Activated CD4-positive, alpha-beta T cell treated with anti-CD3 and anti-CD28 coated beads for 36 hours (primary cell): Measurements from ENCODE around the gene ZNF287. TPM values are rescaled to one million over a fixed set of nuclear protein-coding genes. Genes with fewer than 3 reads are reported as not detected.
"Not testable (repeated sequence)": the region's sequence is repeated elsewhere in the genome, so short reads cannot be mapped to it uniquely, and the experiment has no call there.

Experiments
- ATAC-seq: fragments of 200-7000 bp; cut with Tn5 transposase; one replicate; pipeline ENCODE4 v1.10.0; 2021; ENCODE audit warnings: mild to moderate bottlenecking, moderate library complexity
- CTCF ChIA-PET: fragments of 350-600 bp; sonication (Branson Sonifier 250); formaldehyde crosslinking; loops from one replicate; lab custom pipeline; 2021; ENCODE audit warnings: antibody characterized with exemption; lab: Charles Lee
- POLR2A ChIA-PET: fragments of 350-600 bp; sonication (Branson Sonifier 250); formaldehyde crosslinking; loops from one replicate; lab custom pipeline; 2021; ENCODE audit warnings: antibody characterized with exemption, inconsistent platforms; lab: Charles Lee
- DNase-seq: peaks from one replicate; pipeline ENCODE4 v3.0.0-alpha.2; 2020
- H3K27ac Mint-ChIP-seq: one replicate; pipeline ENCODE4 v1.8.0; 2021; ENCODE audit warnings: mixed read lengths
- H3K27me3 Mint-ChIP-seq: one replicate; pipeline ENCODE4 v1.8.0; 2021; ENCODE audit warnings: mixed read lengths
- H3K36me3 Mint-ChIP-seq: one replicate; pipeline ENCODE4 v1.8.0; 2021; ENCODE audit warnings: low read depth, mixed read lengths
- H3K4me1 Mint-ChIP-seq: one replicate; pipeline ENCODE4 v1.8.0; 2021; ENCODE audit warnings: mixed read lengths
- H3K4me3 Mint-ChIP-seq: one replicate; pipeline ENCODE4 v1.8.0; 2021; ENCODE audit warnings: mild to moderate bottlenecking, moderate library complexity, mixed read lengths
- H3K9me3 Mint-ChIP-seq: one replicate; pipeline ENCODE4 v1.8.0; 2021; ENCODE audit warnings: low read depth, mixed read lengths
- intact Hi-C, 2 experiments: fragments of 100-400 bp; cut with DNase I in 1 of 2; cut with micrococcal nuclease in 1 of 2; formaldehyde crosslinking; loops; one replicate each; pipeline versions ENCODE4 v1.14.2 to v1.15.1; 2022 to 2024; cut with DNase I, micrococcal nuclease
- total RNA-seq, 2 experiments: library from RNA; stranded (reverse); gene quantifications; one replicate each; pipeline ENCODE4 v1.2.3, GENCODE V29; 2021

Gene ZNF287
- total RNA-seq, 2 experiments from 2014 or later = 9.4 TPM

GRCh38 chr17:16569358-16569712 lies 331 bp upstream of the ZNF287 start:
- ChIA-PET POLR2A (interaction anchor here (0.7 kb wide), 1 partner anchor 33 kb away, joined by 3 read pairs; no protein-coding TSS in a partner anchor), CTCF (interaction anchor here (0.7 to 6.3 kb wide), 5 partner anchors 16 to 120 kb away, joined by 3 to 47 read pairs (median 10); no protein-coding TSS in a partner anchor)
- Mint-ChIP-seq H3K27ac (no peak overlapping the region), H3K9me3 (no peaks in the 10 kb centered on the region), H3K4me1 (peaks cover 14% of the 10 kb centered on the region), H3K36me3 (peaks cover 13% of the 10 kb centered on the region), H3K27me3 (peaks cover 3% of the 10 kb centered on the region), H3K4me3 (peak overlapping the region; percentile 79)
- ATAC-seq (no peak), DNase-seq (no peak)
- intact Hi-C loops = loop anchor here (1.0 to 2.0 kb wide), 6 partner anchors 15 to 189 kb away; partner anchors contain the start of gene ZNF624 (in 1 of the 2)

GRCh38 chr17:16552637-16553045 lies 16.4 kb downstream of the ZNF287 start:
- Mint-ChIP-seq H3K27me3 (no peaks in the 10 kb centered on the region), H3K27ac (no peak overlapping the region), H3K9me3 (peaks cover 62% of the 10 kb centered on the region), H3K4me1 (no peaks in the 10 kb centered on the region), H3K36me3 (peaks cover 58% of the 10 kb centered on the region), H3K4me3 (no peak overlapping the region)
- no peak for DNase-seq
- intact Hi-C loops = loop anchor here in 1 of 2 experiments (5.0 kb wide), 1 partner anchor 70 kb away; no protein-coding TSS in a partner anchor
- no peak for ATAC-seq
- POLR2A ChIA-PET = no interaction called here
- CTCF ChIA-PET = no interaction called here

GRCh38 chr17:16551878-16552636 lies 16.9 kb downstream of the ZNF287 start:
- ChIA-PET POLR2A (no interaction called here), CTCF (no interaction called here)
- no peak overlapping the region for H3K27ac Mint-ChIP-seq
- ATAC-seq (no peak), DNase-seq (no peak)
- no peak overlapping the region for H3K4me3 Mint-ChIP-seq
- intact Hi-C loops = loop anchor here in 1 of 2 experiments (5.0 kb wide), 1 partner anchor 70 kb away; no protein-coding TSS in a partner anchor
- peaks cover 57% of the 10 kb centered on the region for H3K36me3 Mint-ChIP-seq
- H3K4me1 Mint-ChIP-seq = no peaks in the 10 kb centered on the region
- no peaks in the 10 kb centered on the region for H3K27me3 Mint-ChIP-seq
- peaks cover 59% of the 10 kb centered on the region for H3K9me3 Mint-ChIP-seq

GRCh38 chr17:16537130-16537458 lies 31.9 kb downstream of the ZNF287 start:
- Mint-ChIP-seq H3K27me3 (no peaks in the 10 kb centered on the region), H3K27ac (no peak overlapping the region), H3K4me1 (peaks cover 9% of the 10 kb centered on the region), H3K36me3 (peaks cover 1% of the 10 kb centered on the region), H3K9me3 (peaks cover 2% of the 10 kb centered on the region), H3K4me3 (peak overlapping the region; percentile 92)
- intact Hi-C loops = loop anchor here (1.0 to 5.0 kb wide), 7 partner anchors 32 to 745 kb away; partner anchors contain the start of genes COPS3 (in 1 of the 2), ZNF287 (in 1 of the 2) and ZNF624 (in 1 of the 2)
- ATAC-seq = no peak
- ChIA-PET CTCF (interaction anchor here (0.6 to 2.3 kb wide), 11 partner anchors 14 to 379 kb away, joined by 3 to 25 read pairs (median 4); partner anchors contain the start of gene ZNF287), POLR2A (interaction anchor here (1.6 kb wide), 1 partner anchor 174 kb away, joined by 3 read pairs; no protein-coding TSS in a partner anchor)
- no peak for DNase-seq

GRCh38 chr17:16534236-16534635 lies 34.8 kb downstream of the ZNF287 start:
- Mint-ChIP-seq H3K27ac (no peak overlapping the region), H3K4me3 (no peak overlapping the region), H3K36me3 (peaks cover 1% of the 10 kb centered on the region), H3K4me1 (peaks cover 9% of the 10 kb centered on the region), H3K27me3 (peaks cover 2% of the 10 kb centered on the region), H3K9me3 (no peaks in the 10 kb centered on the region)
- ATAC-seq = no peak
- intact Hi-C loops = no loop called here
- ChIA-PET POLR2A (no interaction called here), CTCF (interaction anchor here (0.8 to 2.2 kb wide), 3 partner anchors 13 to 170 kb away, joined by 3 to 6 read pairs (median 4); no protein-coding TSS in a partner anchor)
- no peak for DNase-seq

DNA sequence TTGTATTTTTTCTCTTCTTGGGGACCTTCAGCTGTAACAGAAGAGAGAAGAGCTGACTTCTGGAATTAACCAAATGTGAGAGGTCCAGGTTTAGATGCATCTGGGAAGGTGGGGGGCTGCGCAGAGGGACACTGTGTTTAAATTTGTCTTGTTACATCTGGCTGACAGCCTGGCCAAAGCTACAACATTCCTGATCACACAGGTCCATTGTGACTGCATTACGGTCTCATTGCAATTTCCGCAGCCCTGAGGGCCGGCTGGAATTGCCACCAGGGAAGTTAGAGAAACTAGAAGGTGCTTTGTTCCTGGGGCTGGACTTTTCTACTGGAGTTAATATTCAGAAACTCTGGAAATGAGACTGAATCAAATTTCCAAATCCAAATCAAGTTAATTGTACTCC lies 39.1 kb downstream of the ZNF287 start:
- Mint-ChIP-seq H3K27me3 (peaks cover 19% of the 10 kb centered on the region), H3K4me1 (peaks cover 2% of the 10 kb centered on the region), H3K36me3 (no peaks in the 10 kb centered on the region), H3K27ac (no peak overlapping the region), H3K4me3 (no peak overlapping the region), H3K9me3 (no peaks in the 10 kb centered on the region)
- ChIA-PET CTCF (interaction anchor here (0.7 to 3.1 kb wide), 3 partner anchors 9 to 166 kb away, joined by 3 to 14 read pairs (median 6); no protein-coding TSS in a partner anchor), POLR2A (no interaction called here)
- no peak for ATAC-seq
- no peak for DNase-seq
- intact Hi-C loops = no loop called here

GRCh38 chr17:16527298-16527697 lies 41.7 kb downstream of the ZNF287 start:
- DNase-seq (no peak), ATAC-seq (no peak)
- CTCF ChIA-PET = interaction anchor here (1.3 kb wide), 1 partner anchor 74 kb away, joined by 3 read pairs; no protein-coding TSS in a partner anchor
- intact Hi-C loops = no loop called here
- POLR2A ChIA-PET = no interaction called here
- Mint-ChIP-seq H3K4me3 (no peak overlapping the region), H3K36me3 (no peaks in the 10 kb centered on the region), H3K4me1 (peaks cover 6% of the 10 kb centered on the region), H3K9me3 (no peaks in the 10 kb centered on the region), H3K27me3 (peaks cover 19% of the 10 kb centered on the region), H3K27ac (no peak overlapping the region)

GRCh38 chr17:16525556-16525955 lies 43.4 kb downstream of the ZNF287 start:
- peaks cover 23% of the 10 kb centered on the region for H3K27me3 Mint-ChIP-seq
- H3K36me3 Mint-ChIP-seq, DNase-seq, CTCF ChIA-PET, POLR2A ChIA-PET, H3K4me3 Mint-ChIP-seq, ATAC-seq, H3K4me1 Mint-ChIP-seq, H3K9me3 Mint-ChIP-seq, H3K27ac Mint-ChIP-seq, intact Hi-C loops: not testable (repeated sequence)

- peaks cover 31% of the 10 kb centered on the region for H3K27me3 Mint-ChIP-seq
- peak; percentile 80 for DNase-seq
- H3K4me3 Mint-ChIP-seq = no peak overlapping the region
- H3K4me1 Mint-ChIP-seq = peaks cover 8% of the 10 kb centered on the region
- ChIA-PET POLR2A (no interaction called here), CTCF (interaction anchor here (0.6 to 6.1 kb wide), 35 partner anchors 9 to 291 kb away, joined by 3 to 74 read pairs (median 4); partner anchors contain the start of genes CENPV and TRPV2)
- no peaks in the 10 kb centered on the region for H3K9me3 Mint-ChIP-seq
- intact Hi-C loops = loop anchor here (1.0 to 2.0 kb wide), 6 partner anchors 68 to 158 kb away; no protein-coding TSS in a partner anchor
- ATAC-seq = peak; percentile 95
- H3K36me3 Mint-ChIP-seq = no peaks in the 10 kb centered on the region
- no peak overlapping the region for H3K27ac Mint-ChIP-seq
Measured at GRCh38 chr17:16521070-16521727, 47.8 kb downstream of the ZNF287 start.

- CTCF ChIA-PET = interaction anchor here (0.6 to 6.1 kb wide), 7 partner anchors 20 to 366 kb away, joined by 3 to 74 read pairs (median 4); no protein-coding TSS in a partner anchor
- Mint-ChIP-seq H3K4me3 (no peak overlapping the region), H3K9me3 (no peaks in the 10 kb centered on the region), H3K27ac (no peak overlapping the region), H3K36me3 (no peaks in the 10 kb centered on the region), H3K4me1 (peaks cover 2% of the 10 kb centered on the region), H3K27me3 (peaks cover 31% of the 10 kb centered on the region)
- POLR2A ChIA-PET = no interaction called here
- DNase-seq (no peak), ATAC-seq (no peak)
- intact Hi-C loops = no loop called here
Measured at GRCh38 chr17:16519021-16519420, 50.0 kb downstream of the ZNF287 start.

DNA sequence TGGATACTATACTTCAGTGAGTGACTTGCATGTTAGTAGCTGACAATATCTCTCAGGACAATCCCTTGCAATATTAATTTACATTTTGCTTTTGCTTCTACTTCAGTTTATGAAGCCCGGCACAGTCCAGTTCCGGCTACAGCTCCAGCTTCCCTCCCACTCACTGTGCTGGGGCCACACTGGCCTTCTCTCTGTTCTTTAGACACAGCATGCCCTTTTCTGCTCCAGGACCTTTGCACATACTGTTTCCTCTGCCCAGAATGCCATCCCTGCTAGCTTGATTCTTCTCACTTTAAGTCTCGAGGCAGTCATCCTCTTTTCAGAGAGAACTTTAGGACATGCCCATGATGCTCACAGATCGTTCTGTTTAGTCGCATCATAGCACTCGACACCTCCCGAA lies 51.5 kb downstream of the ZNF287 start:
- intact Hi-C loops = no loop called here
- H3K36me3 Mint-ChIP-seq = no peaks in the 10 kb centered on the region
- POLR2A ChIA-PET = interaction anchor here (0.6 kb wide), 1 partner anchor 104 kb away, joined by 3 read pairs; no protein-coding TSS in a partner anchor

More for the DNA sequence above, 51.5 kb downstream of the ZNF287 start:
- ATAC-seq = no peak
- Mint-ChIP-seq H3K27ac (no peak overlapping the region), H3K4me1 (peaks cover 2% of the 10 kb centered on the region), H3K9me3 (no peaks in the 10 kb centered on the region), H3K4me3 (no peak overlapping the region), H3K27me3 (peaks cover 32% of the 10 kb centered on the region)
- CTCF ChIA-PET = interaction anchor here (0.9 to 1.2 kb wide), 3 partner anchors 37 to 76 kb away, joined by 3 read pairs; no protein-coding TSS in a partner anchor
- no peak for DNase-seq
